Nephron (organoid): ENCODE data around the gene ILF3.
A peak's percentile ranks its signal among the peaks of the same experiment; 100 is the strongest.

Experiments used
- H3K27ac Mint-ChIP-seq, 3 experiments: 2 replicates each; pipeline ENCODE4 v1.8.0; 2020; ENCODE audit warnings: mixed read lengths in 3 of 3, mild to moderate bottlenecking in 2 of 3, moderate library complexity in 1 of 3
- H3K27me3 Mint-ChIP-seq: 2 replicates; pipeline ENCODE4 v1.8.0; 2021; ENCODE audit warnings: low read depth, mild to moderate bottlenecking, moderate library complexity, mixed read lengths
- H3K36me3 Mint-ChIP-seq: 2 replicates; pipeline ENCODE4 v1.8.0; 2020; ENCODE audit warnings: low read depth, mixed read lengths
- H3K4me1 Mint-ChIP-seq: 2 replicates; pipeline ENCODE4 v1.8.0; 2020; ENCODE audit warnings: mixed read lengths
- H3K4me3 Mint-ChIP-seq, 3 experiments: 2 replicates each; pipeline ENCODE4 v1.8.0; 2020; ENCODE audit warnings: mild to moderate bottlenecking in 3 of 3, mixed read lengths in 3 of 3, moderate library complexity in 2 of 3
- H3K9me3 Mint-ChIP-seq: 2 replicates; pipeline ENCODE4 v1.8.0; 2020; ENCODE audit warnings: mixed read lengths
- CTCF ChIP-seq, 3 experiments: fragments of 200-600 bp; sonication (generic); IDR thresholded peaks; one replicate each; pipeline ENCODE4 v1.5.0; 2021; ENCODE audit warnings: antibody characterized with exemption in 3 of 3; ENCODE audit not compliant: unreplicated experiment in 3 of 3

Gene ILF3

GRCh38 chr19:10712754-10713153, 58.6 kb downstream of the ILF3 start:
- peaks cover 3% of the 10 kb centered on the region for H3K36me3 Mint-ChIP-seq
- H3K27ac Mint-ChIP-seq: no peak overlapping the region
- H3K4me3 Mint-ChIP-seq: no peak overlapping the region
- peaks cover 4% of the 10 kb centered on the region for H3K4me1 Mint-ChIP-seq
- TF ChIP-seq CTCF (IDR thresholded peaks at IDR 0.05; ENCODE audit: unreplicated experiment in 3 of 3): no peak
- no peaks in the 10 kb centered on the region for H3K9me3 Mint-ChIP-seq
- H3K27me3 Mint-ChIP-seq: no peaks in the 10 kb centered on the region

- no peak for TF ChIP-seq CTCF (IDR thresholded peaks at IDR 0.05; ENCODE audit: unreplicated experiment in 3 of 3)
- H3K27me3 Mint-ChIP-seq: no peaks in the 10 kb centered on the region
- H3K9me3 Mint-ChIP-seq: no peaks in the 10 kb centered on the region
- no peak overlapping the region for H3K27ac Mint-ChIP-seq
- H3K4me1 Mint-ChIP-seq: peaks cover 4% of the 10 kb centered on the region
- H3K36me3 Mint-ChIP-seq: peaks cover 3% of the 10 kb centered on the region
- H3K4me3 Mint-ChIP-seq: no peak overlapping the region
These were observed 59.2 kb downstream of the ILF3 start for GRCh38 chr19:10713317-10713716.

- no peaks in the 10 kb centered on the region for H3K27me3 Mint-ChIP-seq
These were observed 62.9 kb downstream of the ILF3 start for GRCh38 chr19:10717054-10717355.

GRCh38 chr19:10717356-10718204, 63.4 kb downstream of the ILF3 start, which contains the start of gene DNM2:
TSS of gene DNM2 (plus strand) at chr19:10718079. CDS start at chr19:10718243, 164 bp downstream.
- H3K4me1 Mint-ChIP-seq: peaks cover 8% of the 10 kb centered on the region
- H3K27me3 Mint-ChIP-seq: no peaks in the 10 kb centered on the region
- H3K27ac Mint-ChIP-seq: peak within 1 kb of the TSS; percentile 74 to 96 (median 94)
- H3K36me3 Mint-ChIP-seq: no peaks in the 10 kb centered on the region
- H3K4me3 Mint-ChIP-seq: peak within 1 kb of the TSS; percentile 99 to 100 (median 99)
- TF ChIP-seq CTCF (IDR thresholded peaks at IDR 0.05; ENCODE audit: unreplicated experiment in 3 of 3): peak; percentile 76 to 82 (median 82)
- no peaks in the 10 kb centered on the region for H3K9me3 Mint-ChIP-seq

More at GRCh38 chr19:10717054-10717355, 62.9 kb downstream of the ILF3 start:
- Mint-ChIP-seq H3K4me3 (peak overlapping the region; percentile 41 to 89 (median 89)), H3K4me1 (peaks cover 9% of the 10 kb centered on the region), H3K36me3 (peaks cover under 1% of the 10 kb centered on the region), H3K9me3 (no peaks in the 10 kb centered on the region), H3K27ac (peak overlapping the region; percentile 50 to 88 (median 85))
- TF ChIP-seq CTCF (IDR thresholded peaks at IDR 0.05; ENCODE audit: unreplicated experiment in 3 of 3): no peak

- peaks cover 8% of the 10 kb centered on the region for H3K4me1 Mint-ChIP-seq
- H3K36me3 Mint-ChIP-seq: no peaks in the 10 kb centered on the region
- peak overlapping the region; percentile 74 to 96 (median 94) for H3K27ac Mint-ChIP-seq
- no peak for TF ChIP-seq CTCF (IDR thresholded peaks at IDR 0.05; ENCODE audit: unreplicated experiment in 3 of 3)
- H3K4me3 Mint-ChIP-seq: peak overlapping the region; percentile 99 to 100 (median 99)
- no peaks in the 10 kb centered on the region for H3K9me3 Mint-ChIP-seq
- no peaks in the 10 kb centered on the region for H3K27me3 Mint-ChIP-seq
These were observed 64.4 kb downstream of the ILF3 start for GRCh38 chr19:10718205-10719196.
